HepG2 (cell line): ENCODE measurements around the gene FBXO5. TPM values are rescaled to one million over a fixed set of nuclear protein-coding genes. Genes with fewer than 3 reads are reported as not detected.

Source experiments
- ATAC-seq: fragments of 200-7000 bp; cut with Tn5 transposase; 3 replicates; pipeline ENCODE4 v1.9.1; 2020; ENCODE audit warnings: mild to moderate bottlenecking, moderate library complexity
- BruUV-seq: library from RNA; stranded (reverse); fragments of 400-500 nt; replicated peaks from 2 replicates; lab custom pipeline; 2021; lab: Mats Ljungman, UMichigan
- CTCF ChIA-PET: fragments of 300-600 bp; formaldehyde crosslinking; extraction: SDS; loops from one replicate; lab custom pipeline; 2021; ENCODE audit warnings: low total read pairs, inconsistent platforms, low intra/inter-chr PET ratio; lab: Yijun Ruan, JAX
- POLR2A ChIA-PET: fragments of 350-600 bp; sonication (Branson Sonifier 250); formaldehyde crosslinking; loops from one replicate; lab custom pipeline; 2020; ENCODE audit warnings: antibody characterized with exemption, inconsistent platforms; lab: Yijun Ruan, JAX
- DNase-seq: peaks from one replicate; pipeline ENCODE4 v3.0.0-alpha.2; 2015; ENCODE audit warnings: low spot score
- FAIRE-seq: peaks from 3 replicates; lab custom pipeline; 2011; peaks lifted over from hg19 to GRCh38; lab: Jason Lieb, UNC
- H2AFZ ChIP-seq: one replicate; pipeline ENCODE4 v1.6.1; 2011; ENCODE audit warnings: low read length, inconsistent platforms
- H3K27ac ChIP-seq: fragments of 300-600 bp; 3 replicates; pipeline ENCODE4 v1.8.0; 2011; ENCODE audit warnings: mixed run types, mild to moderate bottlenecking, mixed read lengths, low read length, inconsistent platforms; ENCODE audit not compliant: insufficient read depth; ENCODE audit errors: extremely low read length
- H3K27me3 ChIP-seq, 2 experiments: fragments of 200-600 bp in 1 of 2; 2 replicates in 1 of 2; 3 replicates in 1 of 2; pipeline versions ENCODE4 v1.6.0 to v1.8.0; 2011; ENCODE audit warnings: low read length in 2 of 2, mild to moderate bottlenecking in 2 of 2, moderate library complexity in 2 of 2, inconsistent platforms in 1 of 2; ENCODE audit not compliant: insufficient read depth in 2 of 2, control insufficient read depth in 1 of 2
- H3K36me3 ChIP-seq, 2 experiments: fragments of 200-600 bp in 1 of 2; replicated peaks in 1 of 2; 2 replicates in 1 of 2; 3 replicates in 1 of 2; pipeline versions ENCODE4 v1.5.1 to v1.8.0; 2011; ENCODE audit warnings: low read length in 2 of 2, inconsistent platforms in 1 of 2; ENCODE audit not compliant: insufficient read depth in 2 of 2, control insufficient read depth in 1 of 2
- H3K4me1 ChIP-seq: 2 replicates; pipeline ENCODE4 v1.5.1; 2012; ENCODE audit warnings: low read length, inconsistent platforms; ENCODE audit not compliant: insufficient read depth
- H3K4me2 ChIP-seq: 2 replicates; pipeline ENCODE4 v1.6.0; 2011; ENCODE audit warnings: low read depth, low read length, inconsistent platforms
- H3K4me3 ChIP-seq, 3 experiments: fragments of 200-600 bp in 1 of 3; sonication (generic), shearing (Covaris generic) in 1 of 3; replicated peaks in 1 of 3; 2 replicates each; pipeline ENCODE4 v1.5.1; 2011 to 2016; ENCODE audit warnings: low read length in 3 of 3, inconsistent platforms in 2 of 3, low read depth in 2 of 3, mild to moderate bottlenecking in 2 of 3, control low read depth in 1 of 3, mixed read lengths in 1 of 3; ENCODE audit not compliant: insufficient read depth in 1 of 3
- H3K79me2 ChIP-seq: one replicate; pipeline ENCODE4 v1.6.1; 2011; ENCODE audit warnings: low read length, inconsistent platforms; ENCODE audit not compliant: insufficient read depth
- H3K9ac ChIP-seq: 2 replicates; pipeline ENCODE4 v1.6.0; 2011; ENCODE audit warnings: mild to moderate bottlenecking, low read depth, low read length, inconsistent platforms; ENCODE audit not compliant: insufficient read depth
- H3K9me3 ChIP-seq: 2 replicates; pipeline ENCODE4 v1.5.1; 2012; ENCODE audit warnings: mild to moderate bottlenecking, low read length
- H4K20me1 ChIP-seq: 2 replicates; pipeline ENCODE4 v1.6.0; 2011; ENCODE audit warnings: inconsistent platforms, mild to moderate bottlenecking, low read length, moderate library complexity; ENCODE audit not compliant: insufficient read depth
- AGO1 ChIP-seq: fragments of 200-400 bp; formaldehyde crosslinking; IDR thresholded peaks from 2 replicates; pipeline ENCODE4 v1.6.1; 2017; ENCODE audit warnings: mild to moderate bottlenecking, low read depth, low read length, moderate library complexity; ENCODE audit not compliant: poor library complexity, severe bottlenecking
- CREB1 ChIP-seq, 2 experiments: fragments of 450-650 bp in 1 of 2; IDR thresholded peaks; 2 replicates each; pipeline ENCODE4 v1.6.1; 2016 to 2017; ENCODE audit warnings: control low read depth in 1 of 2, mild to moderate bottlenecking in 1 of 2, missing compliant biosample characterization in 1 of 2, missing genetic modification characterization in 1 of 2
- EED ChIP-seq: sonication (generic); formaldehyde crosslinking; IDR thresholded peaks from 2 replicates; pipeline ENCODE4 v1.5.0; 2020; ENCODE audit warnings: mild to moderate bottlenecking, missing genetic modification reagents
- KLF13 ChIP-seq: sonication (generic); formaldehyde crosslinking; IDR thresholded peaks from 2 replicates; pipeline ENCODE4 v1.4.0; 2020; ENCODE audit warnings: mild to moderate bottlenecking, missing genetic modification reagents
- MXI1 ChIP-seq: IDR thresholded peaks from 3 replicates; pipeline ENCODE4 v1.6.1; 2012; ENCODE audit warnings: low read depth, low read length, inconsistent platforms, borderline replicate concordance
- REL ChIP-seq: sonication (generic); formaldehyde crosslinking; conservative IDR thresholded peaks from 2 replicates; pipeline ENCODE4 v1.8.0; 2022; ENCODE audit warnings: mild to moderate bottlenecking, missing genetic modification reagents, moderate library complexity
- ZKSCAN1 ChIP-seq: fragments of 150-350 bp; IDR thresholded peaks from 2 replicates; pipeline ENCODE4 v1.6.1; 2014; ENCODE audit warnings: low read length
- ZMYM4 ChIP-seq: sonication (generic); formaldehyde crosslinking; IDR thresholded peaks from 2 replicates; pipeline ENCODE4 v1.8.1; 2023; ENCODE audit warnings: mild to moderate bottlenecking, missing genetic modification reagents
- ZNF333 ChIP-seq: sonication (generic); formaldehyde crosslinking; IDR thresholded peaks from 2 replicates; pipeline ENCODE4 v1.4.0; 2020; ENCODE audit warnings: mild to moderate bottlenecking, missing genetic modification reagents, borderline replicate concordance
- ZNF510 ChIP-seq: sonication (generic); formaldehyde crosslinking; IDR thresholded peaks from 2 replicates; pipeline ENCODE4 v1.4.0; 2020; ENCODE audit warnings: low read depth, mild to moderate bottlenecking, missing genetic modification reagents
- ZNF768 ChIP-seq: sonication (generic); formaldehyde crosslinking; IDR thresholded peaks from 2 replicates; pipeline ENCODE4 v1.4.0; 2020; ENCODE audit warnings: missing genetic modification reagents
- WGBS: methylation state at CpG from one replicate; pipeline ENCODE4 v1.1.6; 2017; ENCODE audit warnings: low lambda C conversion rate; 5-methylcytosine and 5-hydroxymethylcytosine counted together
- in situ Hi-C: cut with HindIII; loops from 2 replicates; pipeline ENCODE4 v1.10.0; 2017; ENCODE audit warnings: low pct_unique_long_range_greater_than_20kb; ENCODE audit not compliant: extremely low pct_ligation_motif_present
- intact Hi-C: fragments of 100-400 bp; cut with micrococcal nuclease; formaldehyde crosslinking; loops from one replicate; pipeline ENCODE4 v1.10.0; 2022; ENCODE audit not compliant: unreplicated experiment
- polyA plus RNA-seq, 8 experiments: library from polyadenylated mRNA; depleted of rRNA in 3 of 8; stranded (reverse) in 7 of 8; unstranded in 1 of 8; fragments of >200 nt; fragmentation: Illumina TruSeq in 4 of 8; extraction: Trizol in 4 of 8; gene quantifications; 2 replicates each; pipeline versions ENCODE4 v1.2.1 to v1.2.3, GENCODE V29; 2011 to 2016; ENCODE audit warnings: low read depth in 4 of 8, missing spikeins in 1 of 8, mixed read lengths in 1 of 8; ENCODE audit not compliant: insufficient read depth in 1 of 8
- total RNA-seq, 5 experiments: library from RNA; depleted of rRNA; stranded (reverse); fragments of >200 nt; fragmentation: Illumina TruSeq; extraction: Trizol; gene quantifications; 2 replicates each; pipeline ENCODE4 v1.2.3, GENCODE V29; 2016; ENCODE audit warnings: low read depth in 1 of 5
- TF ChIP-seq, protein P1 (sequence below): sonication (generic); formaldehyde crosslinking; IDR thresholded peaks from 2 replicates; pipeline ENCODE4 v1.8.0; 2022; ENCODE audit warnings: missing genetic modification reagents, mild to moderate bottlenecking, inconsistent platforms, borderline replicate concordance
- TF ChIP-seq, protein P2 (sequence below): sonication (generic); formaldehyde crosslinking; IDR thresholded peaks from 2 replicates; pipeline ENCODE4 v1.9.0; 2021; ENCODE audit warnings: missing genetic modification reagents, mild to moderate bottlenecking, borderline replicate concordance
- TF ChIP-seq, protein P3 (sequence below): IDR thresholded peaks from 2 replicates; pipeline ENCODE4 v1.6.1; 2018; ENCODE audit warnings: missing genetic modification reagents, mild to moderate bottlenecking, missing compliant biosample characterization
- TF ChIP-seq, protein P4 (sequence below): sonication (generic); formaldehyde crosslinking; IDR thresholded peaks from 2 replicates; pipeline ENCODE4 v1.5.0; 2020; ENCODE audit warnings: mild to moderate bottlenecking, missing genetic modification reagents, borderline replicate concordance

The FBXO5 gene
- total and polyA plus RNA-seq, 2 of the 13 experiments (the other 11 are each of a cell fraction or from before 2014, with no cell fraction given) = 15.8 to 41.5 TPM

DNA sequence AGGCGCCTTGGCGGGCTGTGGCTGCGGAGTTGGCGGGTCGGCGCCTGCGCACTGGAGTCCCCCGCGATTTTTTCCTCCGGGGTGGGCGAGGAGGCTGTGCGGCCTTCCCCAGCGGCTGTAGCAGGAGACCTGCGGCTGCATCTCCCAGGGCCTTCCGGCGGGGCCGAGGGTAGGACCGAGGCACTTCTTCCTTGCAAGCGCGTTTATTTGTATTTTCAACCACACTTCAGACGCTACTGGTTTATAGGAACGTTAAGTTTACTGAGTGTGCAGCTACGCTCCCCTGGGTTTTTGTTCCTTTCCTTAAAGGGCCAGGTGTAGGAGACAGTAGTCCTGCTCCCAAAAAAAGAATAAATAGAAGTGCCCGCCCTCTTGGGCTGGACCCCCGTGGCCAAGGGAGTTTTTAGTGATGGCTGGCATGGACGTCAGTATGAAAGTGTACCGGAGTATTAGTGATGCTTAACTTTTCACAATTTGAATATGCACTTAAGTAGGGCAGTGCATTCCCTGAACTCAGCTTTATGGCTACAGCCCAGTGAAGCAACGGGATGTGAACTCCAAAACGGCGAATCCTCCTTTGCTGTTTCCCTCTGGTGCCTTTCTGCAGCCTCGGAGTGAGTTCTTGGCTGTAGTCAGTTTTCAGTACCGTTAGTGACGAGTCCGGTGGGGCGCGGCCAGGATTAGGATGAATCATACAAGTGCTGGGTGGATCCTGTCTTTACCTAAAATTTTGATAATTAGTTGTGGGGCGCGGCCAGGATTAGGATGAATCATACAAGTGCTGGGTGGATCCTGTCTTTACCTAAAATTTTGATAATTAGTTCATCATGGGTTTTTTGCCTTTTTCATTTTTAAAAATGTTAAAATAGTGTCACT lies 1.0 kb upstream of the FBXO5 start:
- Histone ChIP-seq H3K27ac (peak overlapping the region; percentile 92), H3K4me1 (peaks cover 49% of the 10 kb centered on the region), H3K36me3 (no peaks in the 10 kb centered on the region), H2AFZ (peak overlapping the region; percentile 81), H3K9ac (peak overlapping the region; percentile 85), H3K79me2 (peaks cover 75% of the 10 kb centered on the region), H4K20me1 (peaks cover 31% of the 10 kb centered on the region), H3K4me2 (peak overlapping the region; percentile 83), H3K4me3 (peak overlapping the region; percentile 74 to 97 (median 84)), H3K9me3 (no peaks in the 10 kb centered on the region), H3K27me3 (no peaks in the 10 kb centered on the region; a peak in 1 of 5 replicates)
- TSS peak; percentile 72 for BruUV-seq
- intact Hi-C loops = loop anchor here (2.0 to 10.0 kb wide), 2 partner anchors 41 to 1589 kb away; partner anchors contain the start of gene ZBTB2
- under 1% methylated on average over 30 of the region's 38 CpGs for WGBS
- in situ Hi-C loops = loop anchor here (25.0 kb wide), 1 partner anchor 697 kb away; no protein-coding TSS in a partner anchor
- CTCF ChIA-PET = no interaction called here
- peak; percentile 60 for DNase-seq
- peak; percentile 74 for ATAC-seq
- POLR2A ChIA-PET = interaction anchor here (0.9 to 2.1 kb wide), 7 partner anchors 9 to 687 kb away, joined by 3 to 28 read pairs (median 4); partner anchors contain the start of gene MTRF1L
- no peak for FAIRE-seq
- TF ChIP-seq REL (CRISPR knock-in tag) = no peak
- 0 out of 2 replicates have a peak, but pooled peaks have one; percentile 40 for TF ChIP-seq EED
- TF ChIP-seq MXI1 = peak; percentile 20; the same call in 1 of the 3 replicates
- TF ChIP-seq, protein P1, sequence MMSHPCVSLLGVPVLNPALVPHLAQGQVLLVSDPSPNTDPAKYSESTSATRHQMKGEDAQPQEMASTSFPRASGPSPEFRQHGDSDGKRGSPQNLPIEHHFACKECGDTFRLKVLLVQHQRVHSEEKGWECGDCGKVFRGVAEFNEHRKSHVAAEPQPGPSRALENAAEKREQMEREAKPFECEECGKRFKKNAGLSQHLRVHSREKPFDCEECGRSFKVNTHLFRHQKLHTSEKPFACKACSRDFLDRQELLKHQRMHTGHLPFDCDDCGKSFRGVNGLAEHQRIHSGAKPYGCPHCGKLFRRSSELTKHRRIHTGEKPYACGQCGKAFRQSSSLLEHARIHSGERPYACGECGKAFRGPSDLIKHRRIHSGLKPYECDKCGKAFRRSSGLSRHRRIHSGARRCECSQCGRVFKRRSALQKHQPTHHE (CRISPR knock-in tag) = peak; percentile 41; the same call in 1 of the 2 replicates
- TF ChIP-seq ZNF768 (CRISPR knock-in tag) = peak; percentile 13; the same call in 1 of the 2 replicates
- TF ChIP-seq, protein P2, sequence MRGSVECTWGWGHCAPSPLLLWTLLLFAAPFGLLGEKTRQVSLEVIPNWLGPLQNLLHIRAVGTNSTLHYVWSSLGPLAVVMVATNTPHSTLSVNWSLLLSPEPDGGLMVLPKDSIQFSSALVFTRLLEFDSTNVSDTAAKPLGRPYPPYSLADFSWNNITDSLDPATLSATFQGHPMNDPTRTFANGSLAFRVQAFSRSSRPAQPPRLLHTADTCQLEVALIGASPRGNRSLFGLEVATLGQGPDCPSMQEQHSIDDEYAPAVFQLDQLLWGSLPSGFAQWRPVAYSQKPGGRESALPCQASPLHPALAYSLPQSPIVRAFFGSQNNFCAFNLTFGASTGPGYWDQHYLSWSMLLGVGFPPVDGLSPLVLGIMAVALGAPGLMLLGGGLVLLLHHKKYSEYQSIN (CRISPR knock-in tag) = no peak
- TF ChIP-seq KLF13 (CRISPR knock-in tag) = no peak
- TF ChIP-seq, protein P3, sequence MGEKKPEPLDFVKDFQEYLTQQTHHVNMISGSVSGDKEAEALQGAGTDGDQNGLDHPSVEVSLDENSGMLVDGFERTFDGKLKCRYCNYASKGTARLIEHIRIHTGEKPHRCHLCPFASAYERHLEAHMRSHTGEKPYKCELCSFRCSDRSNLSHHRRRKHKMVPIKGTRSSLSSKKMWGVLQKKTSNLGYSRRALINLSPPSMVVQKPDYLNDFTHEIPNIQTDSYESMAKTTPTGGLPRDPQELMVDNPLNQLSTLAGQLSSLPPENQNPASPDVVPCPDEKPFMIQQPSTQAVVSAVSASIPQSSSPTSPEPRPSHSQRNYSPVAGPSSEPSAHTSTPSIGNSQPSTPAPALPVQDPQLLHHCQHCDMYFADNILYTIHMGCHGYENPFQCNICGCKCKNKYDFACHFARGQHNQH (CRISPR knock-in tag) = no peak; the same call in none of the 2 replicates
- TF ChIP-seq ZMYM4 = peak; percentile 36; the same call in 1 of the 2 replicates
- TF ChIP-seq ZKSCAN1 = no peak
- TF ChIP-seq CREB1 (IDR thresholded peaks at IDR 0.05) = no peak
- no peak for TF ChIP-seq CREB1 (CRISPR knock-in tag; IDR thresholded peaks at IDR 0.05)
- peak; percentile 5; the same call in 1 of the 2 replicates for TF ChIP-seq ZNF510 (CRISPR knock-in tag)
- no peak for TF ChIP-seq ZNF333 (CRISPR knock-in tag)
- TF ChIP-seq, protein P4, sequence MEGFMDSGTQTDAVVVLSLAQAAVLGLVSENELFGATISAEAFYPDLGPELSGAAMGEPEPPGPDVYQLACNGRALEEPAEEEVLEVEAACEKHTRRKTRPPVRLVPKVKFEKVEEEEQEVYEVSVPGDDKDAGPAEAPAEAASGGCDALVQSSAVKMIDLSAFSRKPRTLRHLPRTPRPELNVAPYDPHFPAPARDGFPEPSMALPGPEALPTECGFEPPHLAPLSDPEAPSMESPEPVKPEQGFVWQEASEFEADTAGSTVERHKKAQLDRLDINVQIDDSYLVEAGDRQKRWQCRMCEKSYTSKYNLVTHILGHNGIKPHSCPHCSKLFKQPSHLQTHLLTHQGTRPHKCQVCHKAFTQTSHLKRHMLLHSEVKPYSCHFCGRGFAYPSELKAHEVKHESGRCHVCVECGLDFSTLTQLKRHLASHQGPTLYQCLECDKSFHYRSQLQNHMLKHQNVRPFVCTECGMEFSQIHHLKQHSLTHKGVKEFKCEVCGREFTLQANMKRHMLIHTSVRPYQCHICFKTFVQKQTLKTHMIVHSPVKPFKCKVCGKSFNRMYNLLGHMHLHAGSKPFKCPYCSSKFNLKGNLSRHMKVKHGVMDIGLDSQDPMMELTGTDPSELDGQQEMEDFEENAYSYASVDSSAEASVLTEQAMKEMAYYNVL (CRISPR knock-in tag) = peak; percentile 77; the same call in 1 of the 2 replicates
- peak; percentile 80 for TF ChIP-seq AGO1
